NB4 (cell line): ENCODE results near the gene C1QTNF9B.
"Not testable (repeated sequence)": the region's sequence is repeated elsewhere in the genome, so short reads cannot be mapped to it uniquely, and the experiment has no call there.

Experiments
- DNase-seq: peaks from one replicate; pipeline ENCODE4 v3.0.0; 2010; ENCODE audit warnings: low read depth
- H3K4me3 ChIP-seq: one replicate; pipeline ENCODE4 v1.5.1; 2011; ENCODE audit warnings: mild to moderate bottlenecking, low read depth, low read length, moderate library complexity
- CTCF ChIP-seq: IDR thresholded peaks from one replicate; pipeline ENCODE4 v1.5.1; 2012; ENCODE audit warnings: low read depth, low read length
- MYC ChIP-seq: IDR thresholded peaks from 2 replicates; pipeline ENCODE4 v1.6.1; 2011; ENCODE audit warnings: low read depth, low read length
- POLR2A ChIP-seq: IDR thresholded peaks from 2 replicates; pipeline ENCODE4 v1.6.1; 2011; ENCODE audit warnings: mild to moderate bottlenecking; ENCODE audit not compliant: insufficient read length; ENCODE audit errors: extremely low read depth
- TF ChIP-seq, protein P1 (sequence below): IDR thresholded peaks from 2 replicates; pipeline ENCODE4 v1.6.1; 2011; ENCODE audit warnings: low read depth, low read length

The C1QTNF9B gene

GRCh38 chr13:23889615-23890607, 7.4 kb downstream of the C1QTNF9B start:
- TF ChIP-seq CTCF, result no peak
- TF ChIP-seq, protein P1, sequence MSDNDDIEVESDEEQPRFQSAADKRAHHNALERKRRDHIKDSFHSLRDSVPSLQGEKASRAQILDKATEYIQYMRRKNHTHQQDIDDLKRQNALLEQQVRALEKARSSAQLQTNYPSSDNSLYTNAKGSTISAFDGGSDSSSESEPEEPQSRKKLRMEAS, result no peak
- TF ChIP-seq MYC, result no peak
- TF ChIP-seq POLR2A, result no peak
- peak overlapping the region; percentile 54 for H3K4me3 ChIP-seq
- peak; percentile 22 for DNase-seq

DNA sequence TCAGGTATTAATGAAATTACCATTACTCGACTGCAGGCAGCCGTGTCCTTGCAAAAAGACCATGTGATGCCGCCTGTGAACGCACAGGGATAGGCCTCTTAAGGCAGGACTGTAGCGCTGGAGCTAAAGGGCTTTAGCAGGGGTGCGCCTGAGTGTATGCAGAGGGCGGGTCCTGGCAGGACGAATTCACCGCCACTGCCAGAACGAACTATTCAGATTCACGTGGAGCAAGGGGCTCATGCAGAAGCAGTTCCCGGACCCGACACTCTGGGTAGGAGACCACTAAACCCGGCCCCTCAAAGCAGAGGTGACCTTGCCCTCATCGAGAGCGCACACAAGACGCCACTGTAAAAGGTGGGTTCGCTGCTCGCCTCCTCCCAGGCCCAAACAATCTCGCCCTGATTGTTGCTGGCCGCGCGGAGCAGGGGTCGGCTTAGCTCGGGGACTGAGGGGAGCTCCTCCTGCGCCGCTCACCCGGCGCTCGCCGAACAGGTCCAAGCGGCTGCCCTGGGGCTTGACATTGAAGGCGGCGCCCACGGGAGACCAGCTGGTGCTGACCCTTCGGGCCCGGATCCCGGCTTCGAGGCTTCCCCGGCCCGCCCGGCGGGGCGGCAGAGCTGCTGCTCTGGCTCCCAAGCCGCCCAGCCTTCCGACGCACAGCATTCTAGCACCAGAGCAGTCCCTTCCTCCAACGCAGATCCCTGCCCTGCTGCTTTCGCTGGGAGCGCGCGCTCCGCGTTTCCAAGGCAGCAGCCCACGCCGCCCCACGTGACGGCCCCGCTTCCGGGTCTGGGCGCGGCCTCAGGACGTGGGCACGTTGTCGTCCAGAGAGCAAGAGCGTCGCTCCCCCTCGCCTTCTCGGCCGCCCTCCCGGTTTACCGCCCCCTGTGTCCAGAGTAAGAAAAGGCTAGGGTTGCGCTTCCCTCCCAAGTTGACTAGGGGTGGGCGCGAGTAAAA, 8.4 kb downstream of the C1QTNF9B start, which contains the start of gene MIPEP:
Gene MIPEP, minus strand, starts transcription at position 743 of the 957 bp plus-strand sequence. Its CDS starts 80 bp downstream, at position 663.
- peak; percentile 98 for DNase-seq
- TF ChIP-seq CTCF, result peak; percentile 64
- peak; percentile 72 for TF ChIP-seq POLR2A
- peak; percentile 99 for TF ChIP-seq MYC
- TF ChIP-seq, protein P1, result peak; percentile 100

DNA sequence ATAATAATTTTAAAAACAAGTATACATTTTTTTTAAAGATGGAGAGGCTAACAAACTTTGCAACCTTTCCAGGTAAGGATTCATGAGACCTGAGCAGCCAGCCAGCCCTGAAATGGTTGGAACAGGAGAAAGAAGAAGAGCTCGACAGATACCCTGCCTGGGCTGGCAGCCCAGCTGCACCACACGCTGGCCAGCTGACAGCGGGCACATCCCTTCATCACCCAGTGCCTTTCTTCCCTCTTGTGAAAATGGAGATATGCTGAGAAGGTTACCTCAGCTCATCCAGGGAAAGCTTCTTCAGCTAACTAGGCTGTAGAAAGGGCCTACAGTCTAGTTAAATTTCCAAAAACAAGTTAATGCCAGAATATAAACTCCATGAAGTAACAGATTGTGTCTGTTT, 12.9 kb downstream of the C1QTNF9B start:
- DNase-seq, H3K4me3 ChIP-seq: not testable (repeated sequence)

More for the DNA sequence above, 8.4 kb downstream of the C1QTNF9B start, which contains the start of gene MIPEP:
- H3K4me3 ChIP-seq, result peak within 1 kb of the TSS; percentile 92

DNA sequence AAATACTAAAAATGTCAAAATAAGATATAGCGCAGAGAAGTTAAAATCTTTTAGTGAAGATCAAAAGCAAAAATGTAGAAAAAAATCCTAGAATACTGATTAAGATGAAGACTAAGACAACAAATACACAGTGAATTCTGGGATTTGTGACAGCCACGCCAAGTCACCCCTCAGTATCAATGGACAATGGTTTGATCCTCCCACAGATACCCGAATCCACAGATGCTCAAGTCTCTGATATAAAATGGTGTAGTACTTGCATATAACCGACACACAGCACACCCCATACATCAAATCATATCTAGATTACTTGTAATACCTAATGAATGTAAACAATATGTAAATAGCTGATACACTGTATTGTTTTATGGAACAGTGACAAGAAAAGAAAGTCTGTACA, 14.0 kb downstream of the C1QTNF9B start:
- TF ChIP-seq CTCF (no peak), POLR2A (no peak), MYC (no peak)
- TF ChIP-seq, protein P1, result no peak
- no peak overlapping the region for H3K4me3 ChIP-seq
- DNase-seq, result no peak

GRCh38 chr13:23881402-23881800, 15.9 kb downstream of the C1QTNF9B start:
- not testable (repeated sequence) for H3K4me3 ChIP-seq, DNase-seq

DNA sequence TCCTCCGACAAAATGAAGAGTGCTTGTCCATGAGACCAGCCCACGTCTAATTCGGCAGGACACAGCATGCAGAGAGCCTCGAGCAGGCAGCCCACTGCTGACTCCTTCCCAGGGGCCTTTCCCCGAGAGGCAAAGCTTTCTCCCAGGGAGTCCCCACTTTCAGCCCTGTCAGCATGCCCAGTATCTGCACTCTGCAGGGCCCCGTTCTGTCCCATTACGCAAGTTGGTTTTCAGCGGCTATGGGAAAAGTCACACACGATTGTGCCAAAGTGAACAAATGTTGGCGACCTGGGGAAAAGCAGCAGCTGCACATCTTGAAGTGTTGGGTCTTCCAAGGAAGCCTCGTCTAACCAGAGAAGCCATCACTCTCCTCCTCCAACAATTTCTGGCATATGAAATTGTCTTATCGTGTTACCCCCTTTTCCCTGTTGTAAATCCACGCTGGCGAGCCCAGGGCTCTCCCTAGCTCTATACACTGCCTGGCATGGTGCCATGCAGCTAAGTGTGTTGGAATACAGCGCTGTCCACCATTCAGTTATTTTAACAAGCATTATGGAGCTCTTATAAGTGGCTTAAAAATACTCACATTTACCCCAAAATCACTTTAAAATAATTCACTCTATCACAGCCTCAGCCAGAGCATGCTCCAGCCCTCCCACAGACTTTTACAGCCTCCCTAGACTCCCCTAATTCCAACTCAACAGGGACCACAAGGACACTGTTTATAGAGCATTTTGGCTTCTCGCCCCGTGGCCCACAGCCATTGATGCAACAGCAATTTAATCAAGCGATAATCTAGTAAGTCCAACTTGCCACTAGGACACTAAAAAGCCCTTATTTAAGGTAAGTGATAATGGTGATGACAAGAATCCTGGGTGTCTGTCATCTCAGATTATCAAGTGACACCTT, 16.6 kb downstream of the C1QTNF9B start:
- H3K4me3 ChIP-seq, DNase-seq: not testable (repeated sequence)

DNA sequence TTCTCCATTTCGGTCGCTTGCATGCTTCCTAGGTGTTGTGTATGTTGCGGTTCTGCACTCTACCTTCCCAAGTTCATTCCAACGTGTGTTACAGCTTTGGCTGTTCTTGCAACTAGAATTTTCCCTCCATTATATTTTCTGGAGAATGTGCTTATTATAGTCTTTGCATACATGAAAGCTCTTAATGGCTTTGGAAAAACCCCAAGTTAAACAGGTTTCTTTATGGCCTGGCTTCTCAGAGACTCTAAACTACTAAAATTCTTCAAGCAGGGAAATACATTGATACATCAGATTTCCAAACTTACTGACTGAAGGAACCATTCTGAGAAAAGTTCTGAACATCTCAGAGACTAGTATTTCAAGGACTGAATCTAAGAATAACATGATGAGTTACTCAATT, 20.0 kb downstream of the C1QTNF9B start:
- no peak for DNase-seq
- no peak overlapping the region for H3K4me3 ChIP-seq
- TF ChIP-seq CTCF (no peak), POLR2A (no peak), MYC (no peak)
- TF ChIP-seq, protein P1, result no peak
